HL-60 (cell line): Measurements from ENCODE around the gene EGFR.

Source experiments
- POLR2AphosphoS5 ChIP-seq: IDR thresholded peaks from 2 replicates; pipeline ENCODE4 v1.6.1; 2012; ENCODE audit warnings: low read depth
- TF ChIP-seq, protein P1 (sequence below): IDR thresholded peaks from one replicate; pipeline ENCODE4 v1.5.1; 2011; ENCODE audit warnings: low read length, control low read depth, inconsistent platforms; ENCODE audit not compliant: insufficient read depth
- TF ChIP-seq, protein P2 (sequence below): IDR thresholded peaks from 2 replicates; pipeline ENCODE4 v1.6.1; 2012; ENCODE audit warnings: low read depth; ENCODE audit not compliant: insufficient replicate concordance

DNA sequence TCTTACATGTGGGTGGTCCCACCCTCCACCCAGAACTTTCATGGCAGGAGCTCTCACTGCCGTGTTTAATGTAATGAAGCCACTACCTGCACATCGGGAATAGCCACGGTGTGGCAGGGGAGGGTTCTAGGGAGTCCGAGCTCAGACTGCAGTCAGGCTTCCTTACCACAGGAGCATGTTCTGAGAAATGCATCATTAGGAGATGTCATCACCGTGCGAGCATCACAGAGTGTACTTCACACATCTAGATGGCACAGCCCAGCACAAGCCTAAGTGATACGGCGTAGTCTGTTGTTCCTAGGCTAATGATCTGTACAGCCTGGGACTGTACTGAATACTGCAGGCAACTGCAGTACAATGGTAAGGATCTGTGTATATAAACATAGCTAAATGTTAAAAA, 193.4 kb downstream of the EGFR start:
- TF ChIP-seq, protein P1, sequence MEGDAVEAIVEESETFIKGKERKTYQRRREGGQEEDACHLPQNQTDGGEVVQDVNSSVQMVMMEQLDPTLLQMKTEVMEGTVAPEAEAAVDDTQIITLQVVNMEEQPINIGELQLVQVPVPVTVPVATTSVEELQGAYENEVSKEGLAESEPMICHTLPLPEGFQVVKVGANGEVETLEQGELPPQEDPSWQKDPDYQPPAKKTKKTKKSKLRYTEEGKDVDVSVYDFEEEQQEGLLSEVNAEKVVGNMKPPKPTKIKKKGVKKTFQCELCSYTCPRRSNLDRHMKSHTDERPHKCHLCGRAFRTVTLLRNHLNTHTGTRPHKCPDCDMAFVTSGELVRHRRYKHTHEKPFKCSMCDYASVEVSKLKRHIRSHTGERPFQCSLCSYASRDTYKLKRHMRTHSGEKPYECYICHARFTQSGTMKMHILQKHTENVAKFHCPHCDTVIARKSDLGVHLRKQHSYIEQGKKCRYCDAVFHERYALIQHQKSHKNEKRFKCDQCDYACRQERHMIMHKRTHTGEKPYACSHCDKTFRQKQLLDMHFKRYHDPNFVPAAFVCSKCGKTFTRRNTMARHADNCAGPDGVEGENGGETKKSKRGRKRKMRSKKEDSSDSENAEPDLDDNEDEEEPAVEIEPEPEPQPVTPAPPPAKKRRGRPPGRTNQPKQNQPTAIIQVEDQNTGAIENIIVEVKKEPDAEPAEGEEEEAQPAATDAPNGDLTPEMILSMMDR, result no peak
- TF ChIP-seq, protein P2, sequence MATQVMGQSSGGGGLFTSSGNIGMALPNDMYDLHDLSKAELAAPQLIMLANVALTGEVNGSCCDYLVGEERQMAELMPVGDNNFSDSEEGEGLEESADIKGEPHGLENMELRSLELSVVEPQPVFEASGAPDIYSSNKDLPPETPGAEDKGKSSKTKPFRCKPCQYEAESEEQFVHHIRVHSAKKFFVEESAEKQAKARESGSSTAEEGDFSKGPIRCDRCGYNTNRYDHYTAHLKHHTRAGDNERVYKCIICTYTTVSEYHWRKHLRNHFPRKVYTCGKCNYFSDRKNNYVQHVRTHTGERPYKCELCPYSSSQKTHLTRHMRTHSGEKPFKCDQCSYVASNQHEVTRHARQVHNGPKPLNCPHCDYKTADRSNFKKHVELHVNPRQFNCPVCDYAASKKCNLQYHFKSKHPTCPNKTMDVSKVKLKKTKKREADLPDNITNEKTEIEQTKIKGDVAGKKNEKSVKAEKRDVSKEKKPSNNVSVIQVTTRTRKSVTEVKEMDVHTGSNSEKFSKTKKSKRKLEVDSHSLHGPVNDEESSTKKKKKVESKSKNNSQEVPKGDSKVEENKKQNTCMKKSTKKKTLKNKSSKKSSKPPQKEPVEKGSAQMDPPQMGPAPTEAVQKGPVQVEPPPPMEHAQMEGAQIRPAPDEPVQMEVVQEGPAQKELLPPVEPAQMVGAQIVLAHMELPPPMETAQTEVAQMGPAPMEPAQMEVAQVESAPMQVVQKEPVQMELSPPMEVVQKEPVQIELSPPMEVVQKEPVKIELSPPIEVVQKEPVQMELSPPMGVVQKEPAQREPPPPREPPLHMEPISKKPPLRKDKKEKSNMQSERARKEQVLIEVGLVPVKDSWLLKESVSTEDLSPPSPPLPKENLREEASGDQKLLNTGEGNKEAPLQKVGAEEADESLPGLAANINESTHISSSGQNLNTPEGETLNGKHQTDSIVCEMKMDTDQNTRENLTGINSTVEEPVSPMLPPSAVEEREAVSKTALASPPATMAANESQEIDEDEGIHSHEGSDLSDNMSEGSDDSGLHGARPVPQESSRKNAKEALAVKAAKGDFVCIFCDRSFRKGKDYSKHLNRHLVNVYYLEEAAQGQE, result no peak
- TF ChIP-seq POLR2AphosphoS5, result no peak
